Measurements from ENCODE around the gene C10orf53. TPM values are rescaled to one million over a fixed set of nuclear protein-coding genes. Genes with fewer than 3 reads are reported as not detected.
A peak's percentile ranks its signal among the peaks of the same experiment; 100 is the strongest.

C10orf53 gene
- total and polyA plus RNA-seq, 8 donors: not detected

DNA sequence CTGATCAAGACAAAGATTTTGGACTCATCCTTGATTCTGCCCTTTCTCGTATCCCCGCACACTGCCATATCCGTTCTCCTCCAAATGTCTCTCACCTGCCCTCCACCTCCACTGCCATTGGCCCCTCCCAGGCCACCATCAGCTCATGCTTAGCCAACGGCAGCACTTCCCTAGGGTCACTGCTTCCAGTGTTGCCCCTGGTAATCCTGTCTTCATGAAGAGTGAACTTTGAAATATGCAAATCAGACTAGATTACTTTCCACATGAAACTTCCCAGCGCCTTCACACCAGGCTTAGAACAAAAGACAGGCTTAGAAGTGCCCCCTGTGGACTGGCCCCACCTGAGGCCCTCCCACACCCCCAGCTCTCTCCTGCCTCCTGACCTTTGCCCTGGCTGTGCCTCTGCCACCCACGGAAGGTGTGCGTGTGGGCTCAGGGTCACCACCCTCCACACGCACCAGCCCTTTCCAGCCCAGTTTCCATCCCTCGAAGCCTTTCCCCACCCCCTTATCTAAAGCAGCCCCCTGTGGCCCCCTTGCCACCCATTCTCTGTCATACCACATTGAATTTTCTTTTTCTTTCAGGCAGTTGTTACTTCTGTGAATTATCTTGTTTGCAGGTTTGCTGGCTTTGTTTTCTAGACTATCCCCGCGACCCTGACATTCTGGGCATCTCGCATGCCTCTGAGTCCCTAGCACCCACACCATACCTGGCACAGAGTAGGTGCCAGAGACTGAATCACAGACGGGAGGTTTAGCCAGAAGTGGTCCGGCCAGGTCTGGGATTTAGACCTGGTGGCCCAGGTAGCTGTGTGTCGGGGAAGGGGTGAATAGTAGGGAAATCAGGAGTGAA lies 26.8 kb upstream of the C10orf53 start:
- no peaks in the 10 kb centered on the region for H3K36me3 ChIP-seq
- no peak overlapping the region for H3K4me3 ChIP-seq
- intact Hi-C loops (cut with DNase I): no loop called here
- ATAC-seq (no peak), FAIRE-seq (no peak), DNase-seq (peak in 1 of 6 donors; percentile 1)
- no peaks in the 10 kb centered on the region for H3K9me3 ChIP-seq
- 51 to 53% methylated on average over 15 of the region's 15 CpGs for WGBS, 2 donors
- TF ChIP-seq, protein P1, sequence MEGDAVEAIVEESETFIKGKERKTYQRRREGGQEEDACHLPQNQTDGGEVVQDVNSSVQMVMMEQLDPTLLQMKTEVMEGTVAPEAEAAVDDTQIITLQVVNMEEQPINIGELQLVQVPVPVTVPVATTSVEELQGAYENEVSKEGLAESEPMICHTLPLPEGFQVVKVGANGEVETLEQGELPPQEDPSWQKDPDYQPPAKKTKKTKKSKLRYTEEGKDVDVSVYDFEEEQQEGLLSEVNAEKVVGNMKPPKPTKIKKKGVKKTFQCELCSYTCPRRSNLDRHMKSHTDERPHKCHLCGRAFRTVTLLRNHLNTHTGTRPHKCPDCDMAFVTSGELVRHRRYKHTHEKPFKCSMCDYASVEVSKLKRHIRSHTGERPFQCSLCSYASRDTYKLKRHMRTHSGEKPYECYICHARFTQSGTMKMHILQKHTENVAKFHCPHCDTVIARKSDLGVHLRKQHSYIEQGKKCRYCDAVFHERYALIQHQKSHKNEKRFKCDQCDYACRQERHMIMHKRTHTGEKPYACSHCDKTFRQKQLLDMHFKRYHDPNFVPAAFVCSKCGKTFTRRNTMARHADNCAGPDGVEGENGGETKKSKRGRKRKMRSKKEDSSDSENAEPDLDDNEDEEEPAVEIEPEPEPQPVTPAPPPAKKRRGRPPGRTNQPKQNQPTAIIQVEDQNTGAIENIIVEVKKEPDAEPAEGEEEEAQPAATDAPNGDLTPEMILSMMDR (IDR thresholded peaks at IDR 0.05): no peak
- no peak overlapping the region for H3K27ac ChIP-seq
- H3K27me3 ChIP-seq: no peaks in the 10 kb centered on the region
- H3K4me1 ChIP-seq: no peaks in the 10 kb centered on the region

GRCh38 chr10:49653273-49653929 lies 26.1 kb upstream of the C10orf53 start:
- no peaks in the 10 kb centered on the region for H3K27me3 ChIP-seq
- no peak for FAIRE-seq
- intact Hi-C loops (cut with DNase I): no loop called here
- no peak overlapping the region for H3K4me3 ChIP-seq
- H3K4me1 ChIP-seq: no peaks in the 10 kb centered on the region
- no peak overlapping the region for H3K27ac ChIP-seq
- WGBS, 2 donors: 56 to 69% methylated on average over 11 of the region's 11 CpGs
- TF ChIP-seq, protein P1 (IDR thresholded peaks at IDR 0.05): no peak
- peak in 1 of 6 donors; percentile 2 for DNase-seq
- no peaks in the 10 kb centered on the region for H3K9me3 ChIP-seq
- no peak for ATAC-seq
- no peaks in the 10 kb centered on the region for H3K36me3 ChIP-seq

- ATAC-seq: no peak
- no peak overlapping the region for H3K27ac ChIP-seq
- no peak for FAIRE-seq
- 32 to 41% methylated on average over 5 of the region's 5 CpGs for WGBS, 2 donors
- intact Hi-C loops (cut with DNase I): no loop called here
- no peaks in the 10 kb centered on the region for H3K4me1 ChIP-seq
- no peaks in the 10 kb centered on the region for H3K9me3 ChIP-seq
- peak in 1 of 6 donors; percentile 0 for DNase-seq
- no peaks in the 10 kb centered on the region for H3K36me3 ChIP-seq
- no peak overlapping the region for H3K4me3 ChIP-seq
- TF ChIP-seq, protein P1 (IDR thresholded peaks at IDR 0.05): no peak
- no peaks in the 10 kb centered on the region for H3K27me3 ChIP-seq
Observed at GRCh38 chr10:49654036-49654693, 25.3 kb upstream of the C10orf53 start.

GRCh38 chr10:49655099-49655498 lies 24.4 kb upstream of the C10orf53 start:
- H3K4me3 ChIP-seq: no peak overlapping the region
- no peak for ATAC-seq
- no peaks in the 10 kb centered on the region for H3K27me3 ChIP-seq
- TF ChIP-seq, protein P1 (IDR thresholded peaks at IDR 0.05): no peak
- peak in 1 of 6 donors; percentile 4 for DNase-seq
- WGBS, 2 donors: 76 to 83% methylated on average over 18 of the region's 18 CpGs
- intact Hi-C loops (cut with DNase I): no loop called here
- no peak overlapping the region for H3K27ac ChIP-seq
- H3K4me1 ChIP-seq: no peaks in the 10 kb centered on the region
- no peaks in the 10 kb centered on the region for H3K9me3 ChIP-seq
- no peaks in the 10 kb centered on the region for H3K36me3 ChIP-seq
- no peak for FAIRE-seq

All from pancreas (tissue), 10 donors.